Gastrocnemius medialis (tissue), 4 donors: ENCODE results near the gene TMEM17.

Experiments used
- POLR2A ChIP-seq, 2 donors: fragments of 450-650 bp; IDR thresholded peaks; one replicate each; pipeline ENCODE4 v1.6.1; 2017; ENCODE audit warnings: antibody characterized with exemption in 2 of 2, mild to moderate bottlenecking in 2 of 2, moderate library complexity in 2 of 2
- TF ChIP-seq, protein P1 (sequence below), 5 experiments: fragments of 450-650 bp in 3 of 5; fragments of 200-600 bp in 2 of 5; sonication (generic) in 2 of 5; IDR thresholded peaks in 4 of 5; conservative IDR thresholded peaks in 1 of 5; 1 replicate in 4 of 5; 2 replicates in 1 of 5; pipeline ENCODE4 v1.5.1; 2016 to 2019; ENCODE audit warnings: antibody characterized with exemption in 5 of 5, mild to moderate bottlenecking in 3 of 5, moderate library complexity in 3 of 5

DNA sequence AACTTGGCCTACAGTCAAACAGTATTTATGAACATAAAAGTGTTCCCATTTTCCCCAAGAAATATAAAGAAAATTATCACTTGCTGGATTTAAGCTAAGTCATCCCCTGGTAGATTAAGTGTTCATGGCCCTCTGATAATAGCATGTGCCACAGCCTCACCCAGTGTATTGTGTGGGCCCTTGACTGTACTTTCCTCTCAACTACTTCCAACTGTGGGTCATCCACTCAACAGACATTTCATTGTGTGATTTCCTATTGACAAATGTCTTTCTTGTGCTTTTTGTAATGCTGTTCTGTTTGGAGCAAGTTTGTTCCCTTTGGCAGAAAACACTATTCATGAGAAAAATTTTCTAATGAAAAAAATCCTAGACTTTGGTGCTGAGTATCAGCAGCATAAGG is 48.4 kb upstream of the TMEM17 start:
- TF ChIP-seq, protein P1, sequence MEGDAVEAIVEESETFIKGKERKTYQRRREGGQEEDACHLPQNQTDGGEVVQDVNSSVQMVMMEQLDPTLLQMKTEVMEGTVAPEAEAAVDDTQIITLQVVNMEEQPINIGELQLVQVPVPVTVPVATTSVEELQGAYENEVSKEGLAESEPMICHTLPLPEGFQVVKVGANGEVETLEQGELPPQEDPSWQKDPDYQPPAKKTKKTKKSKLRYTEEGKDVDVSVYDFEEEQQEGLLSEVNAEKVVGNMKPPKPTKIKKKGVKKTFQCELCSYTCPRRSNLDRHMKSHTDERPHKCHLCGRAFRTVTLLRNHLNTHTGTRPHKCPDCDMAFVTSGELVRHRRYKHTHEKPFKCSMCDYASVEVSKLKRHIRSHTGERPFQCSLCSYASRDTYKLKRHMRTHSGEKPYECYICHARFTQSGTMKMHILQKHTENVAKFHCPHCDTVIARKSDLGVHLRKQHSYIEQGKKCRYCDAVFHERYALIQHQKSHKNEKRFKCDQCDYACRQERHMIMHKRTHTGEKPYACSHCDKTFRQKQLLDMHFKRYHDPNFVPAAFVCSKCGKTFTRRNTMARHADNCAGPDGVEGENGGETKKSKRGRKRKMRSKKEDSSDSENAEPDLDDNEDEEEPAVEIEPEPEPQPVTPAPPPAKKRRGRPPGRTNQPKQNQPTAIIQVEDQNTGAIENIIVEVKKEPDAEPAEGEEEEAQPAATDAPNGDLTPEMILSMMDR (IDR thresholded peaks at IDR 0.05 in 4 of 5, conservative IDR thresholded peaks at IDR 0.05 in 1 of 5) = no peak
- no peak for TF ChIP-seq POLR2A (IDR thresholded peaks at IDR 0.05)
